ENCODE data around the gene NLGN2.

Gene NLGN2

GRCh38 chr17:7413346-7413985 is 5.8 kb downstream of the NLGN2 start:
- no peaks in the 10 kb centered on the region for H3K36me3 ChIP-seq (ENCODE audit: low read depth)
- no peak overlapping the region for H3K4me3 ChIP-seq (ENCODE audit: severe bottlenecking)
- ATAC-seq (ENCODE audit: low read depth) (peak; percentile 54), DNase-seq (ENCODE audit: low spot score) (no peak)
- no peaks in the 10 kb centered on the region for H3K9me3 ChIP-seq (ENCODE audit: severe bottlenecking)
- H3K27me3 ChIP-seq (ENCODE audit: insufficient read depth, poor library complexity, severe bottlenecking): no peaks in the 10 kb centered on the region
- no peaks in the 10 kb centered on the region for H3K4me1 ChIP-seq (ENCODE audit: insufficient read depth, poor library complexity, severe bottlenecking)
- H3K27ac ChIP-seq (ENCODE audit: poor library complexity, severe bottlenecking): no peak overlapping the region
- TF ChIP-seq, protein P1, sequence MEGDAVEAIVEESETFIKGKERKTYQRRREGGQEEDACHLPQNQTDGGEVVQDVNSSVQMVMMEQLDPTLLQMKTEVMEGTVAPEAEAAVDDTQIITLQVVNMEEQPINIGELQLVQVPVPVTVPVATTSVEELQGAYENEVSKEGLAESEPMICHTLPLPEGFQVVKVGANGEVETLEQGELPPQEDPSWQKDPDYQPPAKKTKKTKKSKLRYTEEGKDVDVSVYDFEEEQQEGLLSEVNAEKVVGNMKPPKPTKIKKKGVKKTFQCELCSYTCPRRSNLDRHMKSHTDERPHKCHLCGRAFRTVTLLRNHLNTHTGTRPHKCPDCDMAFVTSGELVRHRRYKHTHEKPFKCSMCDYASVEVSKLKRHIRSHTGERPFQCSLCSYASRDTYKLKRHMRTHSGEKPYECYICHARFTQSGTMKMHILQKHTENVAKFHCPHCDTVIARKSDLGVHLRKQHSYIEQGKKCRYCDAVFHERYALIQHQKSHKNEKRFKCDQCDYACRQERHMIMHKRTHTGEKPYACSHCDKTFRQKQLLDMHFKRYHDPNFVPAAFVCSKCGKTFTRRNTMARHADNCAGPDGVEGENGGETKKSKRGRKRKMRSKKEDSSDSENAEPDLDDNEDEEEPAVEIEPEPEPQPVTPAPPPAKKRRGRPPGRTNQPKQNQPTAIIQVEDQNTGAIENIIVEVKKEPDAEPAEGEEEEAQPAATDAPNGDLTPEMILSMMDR (IDR thresholded peaks at IDR 0.05; ENCODE audit: poor library complexity, severe bottlenecking): no peak

DNA sequence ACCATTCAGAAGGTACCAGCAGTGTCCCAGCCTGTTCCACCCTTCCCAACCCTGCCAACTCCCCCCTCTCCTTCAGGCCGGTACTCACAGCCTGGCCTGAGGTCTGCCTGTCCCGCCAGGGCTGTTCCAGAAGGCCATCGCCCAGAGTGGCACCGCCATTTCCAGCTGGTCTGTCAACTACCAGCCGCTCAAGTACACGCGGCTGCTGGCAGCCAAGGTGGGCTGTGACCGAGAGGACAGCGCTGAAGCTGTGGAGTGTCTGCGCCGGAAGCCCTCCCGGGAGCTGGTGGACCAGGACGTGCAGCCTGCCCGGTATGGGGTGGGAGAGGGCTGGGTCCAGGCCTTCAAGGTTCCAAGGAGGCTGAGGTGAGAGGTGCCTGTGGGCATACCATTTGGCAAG is 7.2 kb downstream of the NLGN2 start:
- TF ChIP-seq, protein P1 (IDR thresholded peaks at IDR 0.05; ENCODE audit: poor library complexity, severe bottlenecking): no peak
- Histone ChIP-seq H3K4me1 (ENCODE audit: insufficient read depth, poor library complexity, severe bottlenecking) (no peaks in the 10 kb centered on the region), H3K27ac (ENCODE audit: poor library complexity, severe bottlenecking) (no peak overlapping the region), H3K9me3 (ENCODE audit: severe bottlenecking) (no peaks in the 10 kb centered on the region), H3K4me3 (ENCODE audit: severe bottlenecking) (no peak overlapping the region), H3K36me3 (ENCODE audit: low read depth) (no peaks in the 10 kb centered on the region), H3K27me3 (ENCODE audit: insufficient read depth, poor library complexity, severe bottlenecking) (no peaks in the 10 kb centered on the region)
- ATAC-seq (ENCODE audit: low read depth): no peak
- no peak for DNase-seq (ENCODE audit: low spot score)

GRCh38 chr17:7415784-7416183 is 8.1 kb downstream of the NLGN2 start:
- no peaks in the 10 kb centered on the region for H3K27me3 ChIP-seq (ENCODE audit: insufficient read depth, poor library complexity, severe bottlenecking)
- H3K36me3 ChIP-seq (ENCODE audit: low read depth): no peaks in the 10 kb centered on the region
- no peaks in the 10 kb centered on the region for H3K9me3 ChIP-seq (ENCODE audit: severe bottlenecking)
- no peak for ATAC-seq (ENCODE audit: low read depth)
- TF ChIP-seq, protein P1 (IDR thresholded peaks at IDR 0.05; ENCODE audit: poor library complexity, severe bottlenecking): no peak
- H3K4me3 ChIP-seq (ENCODE audit: severe bottlenecking): no peak overlapping the region
- no peaks in the 10 kb centered on the region for H3K4me1 ChIP-seq (ENCODE audit: insufficient read depth, poor library complexity, severe bottlenecking)
- no peak for DNase-seq (ENCODE audit: low spot score)
- H3K27ac ChIP-seq (ENCODE audit: poor library complexity, severe bottlenecking): no peak overlapping the region

GRCh38 chr17:7416323-7416722 is 8.7 kb downstream of the NLGN2 start:
- DNase-seq (ENCODE audit: low spot score): no peak
- Histone ChIP-seq H3K36me3 (ENCODE audit: low read depth) (no peaks in the 10 kb centered on the region), H3K4me1 (ENCODE audit: insufficient read depth, poor library complexity, severe bottlenecking) (no peaks in the 10 kb centered on the region), H3K27me3 (ENCODE audit: insufficient read depth, poor library complexity, severe bottlenecking) (no peaks in the 10 kb centered on the region), H3K9me3 (ENCODE audit: severe bottlenecking) (no peaks in the 10 kb centered on the region), H3K4me3 (ENCODE audit: severe bottlenecking) (no peak overlapping the region), H3K27ac (ENCODE audit: poor library complexity, severe bottlenecking) (no peak overlapping the region)
- ATAC-seq (ENCODE audit: low read depth): no peak
- TF ChIP-seq, protein P1 (IDR thresholded peaks at IDR 0.05; ENCODE audit: poor library complexity, severe bottlenecking): no peak

DNA sequence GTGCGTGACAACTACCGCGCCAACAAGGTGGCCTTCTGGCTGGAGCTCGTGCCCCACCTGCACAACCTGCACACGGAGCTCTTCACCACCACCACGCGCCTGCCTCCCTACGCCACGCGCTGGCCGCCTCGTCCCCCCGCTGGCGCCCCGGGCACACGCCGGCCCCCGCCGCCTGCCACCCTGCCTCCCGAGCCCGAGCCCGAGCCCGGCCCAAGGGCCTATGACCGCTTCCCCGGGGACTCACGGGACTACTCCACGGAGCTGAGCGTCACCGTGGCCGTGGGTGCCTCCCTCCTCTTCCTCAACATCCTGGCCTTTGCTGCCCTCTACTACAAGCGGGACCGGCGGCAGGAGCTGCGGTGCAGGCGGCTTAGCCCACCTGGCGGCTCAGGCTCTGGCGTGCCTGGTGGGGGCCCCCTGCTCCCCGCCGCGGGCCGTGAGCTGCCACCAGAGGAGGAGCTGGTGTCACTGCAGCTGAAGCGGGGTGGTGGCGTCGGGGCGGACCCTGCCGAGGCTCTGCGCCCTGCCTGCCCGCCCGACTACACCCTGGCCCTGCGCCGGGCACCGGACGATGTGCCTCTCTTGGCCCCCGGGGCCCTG is 9.5 kb downstream of the NLGN2 start:
- ATAC-seq (ENCODE audit: low read depth) (no peak), DNase-seq (ENCODE audit: low spot score) (no peak)
- TF ChIP-seq, protein P1 (IDR thresholded peaks at IDR 0.05; ENCODE audit: poor library complexity, severe bottlenecking): no peak
- Histone ChIP-seq H3K36me3 (ENCODE audit: low read depth) (no peaks in the 10 kb centered on the region), H3K27me3 (ENCODE audit: insufficient read depth, poor library complexity, severe bottlenecking) (no peaks in the 10 kb centered on the region), H3K27ac (ENCODE audit: poor library complexity, severe bottlenecking) (no peak overlapping the region), H3K4me1 (ENCODE audit: insufficient read depth, poor library complexity, severe bottlenecking) (no peaks in the 10 kb centered on the region), H3K9me3 (ENCODE audit: severe bottlenecking) (no peaks in the 10 kb centered on the region), H3K4me3 (ENCODE audit: severe bottlenecking) (no peak overlapping the region)
